SKM-1 treated with dmso at 0.1 percent for 144 hours (cell line): ENCODE results near the gene IPO8.

Experiments
- DNase-seq: peaks from one replicate; lab custom pipeline; 2025; ENCODE audit not compliant: unreplicated experiment; lab: John Stamatoyannopoulos, UW

Gene IPO8

DNA sequence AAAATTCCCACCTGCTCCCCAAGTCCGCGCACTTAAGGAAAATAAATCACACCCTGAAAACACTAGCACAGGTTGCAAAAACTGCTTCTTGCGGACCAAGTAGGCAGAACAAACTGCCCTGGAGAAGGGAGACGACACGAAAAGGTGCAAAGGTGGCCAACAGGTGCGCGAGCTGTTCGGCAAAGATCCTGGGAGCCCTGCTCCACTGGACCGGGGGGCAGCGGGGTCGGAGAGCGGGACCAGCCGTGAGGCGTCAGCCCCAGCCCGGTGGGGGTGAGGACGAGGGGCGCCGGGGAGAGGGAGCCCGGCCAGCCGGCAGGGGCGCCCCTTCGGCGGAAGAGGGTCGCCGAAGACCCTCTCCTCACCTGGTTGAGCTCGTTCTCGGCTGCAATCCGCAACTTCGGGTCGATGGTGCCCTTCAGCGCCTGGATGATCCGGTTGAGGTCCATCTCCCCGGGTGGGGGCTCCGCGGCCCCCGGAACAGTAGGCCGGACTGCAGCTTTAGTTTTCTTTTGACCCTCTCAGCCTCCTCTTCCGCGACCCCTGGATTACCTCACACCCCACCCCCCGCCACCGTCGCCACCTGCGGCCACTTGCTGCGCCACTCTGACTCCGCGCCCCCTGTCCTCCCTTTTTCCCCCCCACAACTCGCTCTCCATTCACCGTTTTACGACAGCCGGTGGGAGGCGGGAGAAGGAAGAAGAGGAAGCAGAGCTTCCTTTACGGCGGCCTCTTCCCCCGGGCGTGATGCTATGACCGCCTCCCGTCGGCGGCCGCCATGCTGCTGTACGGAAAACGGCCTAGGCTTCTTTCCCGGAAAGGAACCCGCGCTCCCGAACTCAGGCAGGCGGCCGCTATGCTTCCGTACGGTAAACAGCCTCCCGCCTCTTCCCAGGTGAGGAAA lies at the start of gene IPO8:
IPO8 (minus strand) TSS at position 671 of the 904 bp plus-strand sequence; CDS start at position 449, 222 bp downstream.
- peak; percentile 66 for DNase-seq

DNA sequence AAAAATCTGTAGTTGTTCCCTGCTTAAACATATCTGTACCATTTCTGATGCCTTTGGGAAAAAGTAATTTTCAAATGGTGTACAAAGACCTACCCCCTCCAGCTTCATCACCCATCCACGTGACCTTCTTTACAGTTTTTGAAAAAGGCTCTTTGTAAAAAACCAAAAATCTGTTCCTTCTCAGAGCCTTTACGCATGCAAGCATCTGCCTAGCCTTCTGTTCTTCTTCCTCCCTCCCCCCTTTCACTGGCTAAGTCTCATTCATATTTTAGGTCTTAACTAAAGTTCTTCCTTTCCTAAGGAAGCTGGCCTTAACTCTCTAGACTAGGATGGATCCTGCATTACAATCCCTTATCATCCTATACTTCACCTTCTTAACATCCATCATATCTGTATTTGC lies 48.7 kb upstream of the IPO8 start:
- no peak for DNase-seq

- no peak for DNase-seq
These were observed 44.6 kb upstream of the IPO8 start for GRCh38 chr12:30740274-30740673.

GRCh38 chr12:30739020-30739419 lies 43.4 kb upstream of the IPO8 start:
- DNase-seq = no peak

- DNase-seq = no peak
These were observed 37.4 kb upstream of the IPO8 start for GRCh38 chr12:30732954-30733637.

GRCh38 chr12:30730011-30730410 lies 34.3 kb upstream of the IPO8 start:
- DNase-seq = no peak

DNA sequence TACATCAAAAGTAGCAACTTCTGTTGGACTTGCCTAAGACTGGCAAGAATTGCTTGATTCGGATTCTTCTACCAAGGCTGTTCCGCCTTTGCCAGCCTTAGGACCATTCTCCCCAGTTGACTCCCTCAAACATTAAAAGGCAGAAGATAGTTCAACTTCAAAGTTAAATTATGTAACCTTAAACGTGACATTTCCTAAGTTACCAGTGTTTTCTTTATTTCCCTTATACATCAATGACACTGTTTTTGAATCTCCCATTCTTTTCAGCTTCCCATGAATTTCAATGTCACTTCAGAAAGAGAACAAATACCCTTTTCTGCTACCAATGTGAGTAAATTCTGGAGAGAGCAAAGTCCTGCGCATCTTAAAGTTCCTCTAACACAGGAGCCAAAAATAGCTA lies 33.9 kb upstream of the IPO8 start:
- no peak for DNase-seq

DNA sequence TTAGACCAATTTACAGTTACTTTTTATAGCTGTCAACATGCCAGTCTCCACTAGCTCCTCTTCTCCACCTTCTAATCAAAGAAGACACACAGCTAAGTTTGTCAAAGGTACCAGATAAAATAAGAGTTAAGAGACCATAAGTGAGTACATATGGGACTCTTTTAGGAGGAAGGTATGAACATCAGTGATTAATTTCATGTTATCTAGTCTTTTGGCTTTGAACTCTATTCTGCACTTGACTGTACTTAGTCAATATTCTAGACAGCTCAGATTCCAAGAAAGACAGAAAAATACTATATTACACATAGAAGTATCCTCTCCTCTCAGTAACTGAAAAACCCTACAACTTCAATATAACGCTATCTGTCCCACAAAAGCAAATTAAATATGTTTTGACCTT lies 31.0 kb upstream of the IPO8 start:
- DNase-seq = no peak

GRCh38 chr12:30725739-30726138 lies 30.1 kb upstream of the IPO8 start:
- DNase-seq = no peak

- DNase-seq = no peak
These were observed 23.4 kb upstream of the IPO8 start for GRCh38 chr12:30719060-30719459.

DNA sequence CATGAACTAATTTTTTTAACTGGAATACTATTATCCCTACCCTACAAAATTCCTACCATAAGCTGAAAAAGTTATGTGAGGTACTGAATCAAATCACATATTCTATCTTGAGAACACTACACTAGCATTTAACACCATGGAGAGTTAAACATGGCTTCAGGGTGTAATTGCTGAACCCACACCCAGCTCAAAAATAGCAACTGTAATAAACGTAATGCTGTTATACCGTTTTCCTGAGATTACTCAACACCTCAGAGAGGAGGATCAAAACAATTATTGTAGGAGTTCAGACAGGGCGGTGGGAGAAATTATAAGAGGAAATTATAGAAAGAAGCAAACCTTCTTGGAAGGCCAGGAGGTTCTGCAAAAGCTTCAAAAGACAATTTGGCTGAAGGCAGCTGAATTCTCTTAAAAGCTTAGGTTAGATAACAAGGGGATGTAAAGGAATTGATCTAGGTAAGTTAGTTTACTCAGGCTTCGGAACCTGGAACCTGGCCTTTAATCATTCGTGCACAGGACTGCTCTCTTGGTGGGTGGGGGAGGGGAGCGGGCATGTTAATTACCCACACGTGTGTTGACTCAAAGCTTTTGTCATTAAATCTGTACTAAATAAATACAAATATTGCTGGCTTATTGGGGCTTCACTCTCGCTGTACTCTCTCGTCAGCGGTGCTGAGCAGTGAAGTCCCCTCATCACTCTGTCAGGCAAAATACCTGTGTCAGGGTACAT lies 12.1 kb upstream of the IPO8 start:
- no peak for DNase-seq

GRCh38 chr12:30706476-30706875 lies 10.8 kb upstream of the IPO8 start:
- no peak for DNase-seq

GRCh38 chr12:30701056-30701455 lies 5.4 kb upstream of the IPO8 start:
- no peak for DNase-seq

GRCh38 chr12:30700216-30700900 lies 4.7 kb upstream of the IPO8 start:
- no peak for DNase-seq

GRCh38 chr12:30698346-30698745 lies 2.7 kb upstream of the IPO8 start:
- DNase-seq = no peak

DNA sequence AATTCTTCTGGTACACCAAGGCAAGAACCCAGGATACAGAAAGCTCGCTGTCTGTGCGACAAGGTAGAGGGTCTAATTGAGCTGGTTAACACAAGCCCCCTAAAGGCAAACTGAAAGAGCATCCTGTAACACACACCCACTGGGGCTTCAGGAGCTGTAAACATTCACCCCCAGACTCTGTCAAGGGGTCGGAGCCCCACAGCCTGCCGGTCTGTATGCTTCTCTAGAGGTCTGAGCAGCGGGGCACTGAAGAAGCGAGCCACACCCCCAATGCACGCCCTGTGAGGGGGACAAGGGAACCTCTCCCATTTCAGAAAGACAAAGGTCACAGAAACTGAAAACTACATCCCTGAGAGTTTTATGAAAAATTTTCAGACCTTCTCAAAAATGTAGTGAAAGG lies 1.3 kb upstream of the IPO8 start:
- DNase-seq = no peak

GRCh38 chr12:30696486-30696885 lies 817 bp upstream of the IPO8 start:
- DNase-seq = no peak

DNA sequence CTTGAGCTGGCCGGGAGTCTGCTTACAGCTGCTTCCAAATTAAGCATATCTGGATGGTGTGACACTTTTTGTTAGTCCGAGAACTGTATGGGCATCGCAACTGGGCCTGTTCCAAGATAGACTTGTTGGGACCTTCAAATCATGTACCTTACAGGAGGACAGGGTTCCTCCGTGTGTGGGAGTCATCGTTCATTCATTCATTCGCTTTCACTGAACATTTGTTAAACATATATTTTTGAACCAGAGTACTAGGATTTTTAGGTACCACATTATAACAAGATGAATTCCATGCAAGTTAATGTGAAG lies 387 bp upstream of the IPO8 start:
- DNase-seq = no peak

- no peak for DNase-seq
These were observed 1.1 kb downstream of the IPO8 start for GRCh38 chr12:30694412-30695198.

DNA sequence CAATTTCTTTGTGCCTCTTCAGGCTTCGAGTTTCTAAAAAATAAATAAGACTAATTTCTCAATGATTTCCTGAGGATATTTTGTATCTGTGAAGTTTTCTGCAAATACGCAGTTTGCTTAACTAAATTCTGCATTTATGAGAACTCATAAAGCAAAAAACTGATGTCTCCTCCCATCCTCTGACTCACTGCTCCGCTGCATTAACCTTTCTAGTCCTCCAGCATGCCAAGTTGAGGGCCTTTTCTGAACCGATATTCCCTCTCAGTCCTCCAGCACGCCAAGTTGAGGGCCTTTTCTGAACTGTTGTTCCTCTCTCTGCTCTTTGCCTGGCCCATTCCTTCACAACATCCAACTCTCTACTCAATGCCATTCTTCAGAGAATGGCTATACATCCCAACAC lies 3.2 kb downstream of the IPO8 start:
- no peak for DNase-seq
